Neutrophil (primary cell): ENCODE data around the gene EPN3.

ENCODE experiments used
- H3K27ac ChIP-seq: fragments of 200-600 bp; sonication (generic); 2 replicates; pipeline ENCODE4 v1.5.1; 2016; ENCODE audit warnings: mild to moderate bottlenecking, moderate library complexity
- H3K27me3 ChIP-seq: fragments of 200-600 bp; sonication (generic); 2 replicates; pipeline ENCODE4 v1.6.0; 2016; ENCODE audit warnings: mild to moderate bottlenecking
- H3K36me3 ChIP-seq: fragments of 200-600 bp; sonication (generic); 2 replicates; pipeline ENCODE4 v1.5.1; 2017
- H3K4me1 ChIP-seq, 2 experiments: fragments of 200-600 bp in 1 of 2; sonication (generic) in 1 of 2; 1 replicate in 1 of 2; 2 replicates in 1 of 2; pipeline versions ENCODE4 v1.5.1 to v1.6.1; 2013 to 2016; ENCODE audit warnings: low read depth in 1 of 2, low read length in 1 of 2, mild to moderate bottlenecking in 1 of 2, moderate library complexity in 1 of 2; ENCODE audit not compliant: control insufficient read depth in 1 of 2, insufficient read depth in 1 of 2
- H3K4me3 ChIP-seq, 2 experiments: fragments of 200-600 bp in 1 of 2; sonication (generic) in 1 of 2; 1 replicate in 1 of 2; 2 replicates in 1 of 2; pipeline ENCODE4 v1.5.1; 2013 to 2016; ENCODE audit warnings: low read depth in 1 of 2, low read length in 1 of 2, mild to moderate bottlenecking in 1 of 2, moderate library complexity in 1 of 2
- H3K9me3 ChIP-seq: fragments of 200-600 bp; sonication (generic); 2 replicates; pipeline ENCODE4 v1.5.1; 2016
- CTCF ChIP-seq: fragments of 200-600 bp; sonication (generic); IDR thresholded peaks from 2 replicates; pipeline ENCODE4 v1.5.1; 2016; ENCODE audit warnings: antibody characterized with exemption

EPN3 gene

GRCh38 chr17:50523208-50523607, 9.3 kb upstream of the EPN3 start:
- no peak overlapping the region for H3K4me3 ChIP-seq
- no peak overlapping the region for H3K27ac ChIP-seq
- no peaks in the 10 kb centered on the region for H3K27me3 ChIP-seq

GRCh38 chr17:50524838-50525237, 7.7 kb upstream of the EPN3 start:
- H3K36me3 ChIP-seq, result no peaks in the 10 kb centered on the region
- H3K27me3 ChIP-seq, result peaks cover 5% of the 10 kb centered on the region
- H3K27ac ChIP-seq, result no peak overlapping the region
- no peak for TF ChIP-seq CTCF
- H3K9me3 ChIP-seq, result no peaks in the 10 kb centered on the region
- no peak overlapping the region for H3K4me3 ChIP-seq
- peaks cover 6 to 8% of the 10 kb centered on the region in 2 experiments for H3K4me1 ChIP-seq

More at GRCh38 chr17:50523208-50523607, 9.3 kb upstream of the EPN3 start:
- H3K36me3 ChIP-seq, result no peaks in the 10 kb centered on the region
- TF ChIP-seq CTCF, result no peak
- H3K9me3 ChIP-seq, result no peaks in the 10 kb centered on the region
- H3K4me1 ChIP-seq, result peaks cover 6 to 8% of the 10 kb centered on the region in 2 experiments

GRCh38 chr17:50527155-50527762, 5.3 kb upstream of the EPN3 start:
- Histone ChIP-seq H3K9me3 (no peaks in the 10 kb centered on the region), H3K4me3 (no peak overlapping the region), H3K27me3 (peaks cover 16% of the 10 kb centered on the region), H3K36me3 (no peaks in the 10 kb centered on the region), H3K27ac (no peak overlapping the region), H3K4me1 (peaks cover 19 to 27% of the 10 kb centered on the region in 2 experiments)
- TF ChIP-seq CTCF, result no peak

- no peaks in the 10 kb centered on the region for H3K36me3 ChIP-seq
- H3K27me3 ChIP-seq, result peaks cover 23% of the 10 kb centered on the region
- peaks cover 20 to 34% of the 10 kb centered on the region in 2 experiments for H3K4me1 ChIP-seq
- no peaks in the 10 kb centered on the region for H3K9me3 ChIP-seq
- TF ChIP-seq CTCF, result no peak
- H3K4me3 ChIP-seq, result no peak overlapping the region
- no peak overlapping the region for H3K27ac ChIP-seq
Measured at GRCh38 chr17:50527949-50528474, 4.5 kb upstream of the EPN3 start.

GRCh38 chr17:50529849-50530248, 2.7 kb upstream of the EPN3 start:
- Histone ChIP-seq H3K4me3 (no peak overlapping the region), H3K36me3 (no peaks in the 10 kb centered on the region), H3K9me3 (no peaks in the 10 kb centered on the region), H3K27ac (no peak overlapping the region), H3K27me3 (peaks cover 42% of the 10 kb centered on the region), H3K4me1 (peaks cover 20 to 40% of the 10 kb centered on the region in 2 experiments)
- no peak for TF ChIP-seq CTCF
